C4-2B (cell line): ENCODE measurements around the gene GMEB1.

Experiments
- ZFX ChIP-seq: fragments of 450-650 bp; IDR thresholded peaks from 2 replicates; pipeline ENCODE4 v1.6.1; 2017
- TF ChIP-seq, protein P1 (sequence below): fragments of 450-650 bp; conservative IDR thresholded peaks from 2 replicates; pipeline ENCODE4 v1.5.1; 2017; ENCODE audit warnings: mild to moderate bottlenecking

DNA sequence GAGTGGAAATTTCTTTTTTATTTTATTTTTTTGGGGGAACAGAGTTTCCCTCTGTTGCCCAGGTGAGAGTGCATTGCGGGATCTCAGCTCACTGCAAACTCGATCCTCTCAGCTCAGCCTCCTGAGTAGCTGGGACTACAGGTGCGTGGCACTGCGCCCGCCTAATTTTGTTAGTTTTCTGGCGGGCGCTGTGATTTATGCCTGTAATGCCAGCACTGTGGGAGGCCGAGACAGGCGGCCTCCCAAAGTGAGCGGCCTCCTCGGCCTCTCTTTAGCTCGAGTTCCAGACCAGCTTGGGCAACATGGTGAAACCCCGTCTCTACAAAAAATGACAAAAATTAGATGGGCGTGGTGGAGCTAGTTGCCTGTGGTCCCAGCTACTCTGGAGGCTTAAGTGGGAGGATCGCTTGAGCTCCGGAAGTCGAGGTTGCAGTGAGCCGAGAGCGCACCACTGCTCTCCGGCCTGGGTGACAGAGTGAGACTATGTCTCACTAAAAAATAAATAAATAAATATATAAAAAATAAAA, 2.7 kb downstream of the GMEB1 start:
- TF ChIP-seq, protein P1, sequence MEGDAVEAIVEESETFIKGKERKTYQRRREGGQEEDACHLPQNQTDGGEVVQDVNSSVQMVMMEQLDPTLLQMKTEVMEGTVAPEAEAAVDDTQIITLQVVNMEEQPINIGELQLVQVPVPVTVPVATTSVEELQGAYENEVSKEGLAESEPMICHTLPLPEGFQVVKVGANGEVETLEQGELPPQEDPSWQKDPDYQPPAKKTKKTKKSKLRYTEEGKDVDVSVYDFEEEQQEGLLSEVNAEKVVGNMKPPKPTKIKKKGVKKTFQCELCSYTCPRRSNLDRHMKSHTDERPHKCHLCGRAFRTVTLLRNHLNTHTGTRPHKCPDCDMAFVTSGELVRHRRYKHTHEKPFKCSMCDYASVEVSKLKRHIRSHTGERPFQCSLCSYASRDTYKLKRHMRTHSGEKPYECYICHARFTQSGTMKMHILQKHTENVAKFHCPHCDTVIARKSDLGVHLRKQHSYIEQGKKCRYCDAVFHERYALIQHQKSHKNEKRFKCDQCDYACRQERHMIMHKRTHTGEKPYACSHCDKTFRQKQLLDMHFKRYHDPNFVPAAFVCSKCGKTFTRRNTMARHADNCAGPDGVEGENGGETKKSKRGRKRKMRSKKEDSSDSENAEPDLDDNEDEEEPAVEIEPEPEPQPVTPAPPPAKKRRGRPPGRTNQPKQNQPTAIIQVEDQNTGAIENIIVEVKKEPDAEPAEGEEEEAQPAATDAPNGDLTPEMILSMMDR, result no peak
- no peak for TF ChIP-seq ZFX
